HT1080 (cell line): Measurements from ENCODE around the gene BSPH1. TPM values are rescaled to one million over a fixed set of nuclear protein-coding genes. Genes with fewer than 3 reads are reported as not detected.
"Not testable (repeated sequence)": the region's sequence is repeated elsewhere in the genome, so short reads cannot be mapped to it uniquely, and the experiment has no call there.

ENCODE experiments used
- DNase-seq: peaks from one replicate; pipeline ENCODE4 v3.0.0-alpha.2; 2015; ENCODE audit warnings: low read depth
- polyA plus RNA-seq, 2 experiments: library from polyadenylated mRNA; depleted of rRNA; stranded (reverse); fragments of >200 nt; gene quantifications; 2 replicates each; pipeline ENCODE4 v1.2.3, GENCODE V29; 2015
- total RNA-seq: library from RNA; depleted of rRNA; stranded (reverse); fragments of >200 nt; shearing (Covaris generic); gene quantifications from 2 replicates; pipeline ENCODE4 v1.2.3, GENCODE V29; 2014; rRNA removed

Gene BSPH1, protein sequence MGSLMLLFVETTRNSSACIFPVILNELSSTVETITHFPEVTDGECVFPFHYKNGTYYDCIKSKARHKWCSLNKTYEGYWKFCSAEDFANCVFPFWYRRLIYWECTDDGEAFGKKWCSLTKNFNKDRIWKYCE
- total RNA-seq = not detected in 2 replicates
- not detected in 2 replicates for polyA plus RNA-seq (2015; cell fraction: cytosol; rRNA removed)
- polyA plus RNA-seq (2015; cell fraction: nucleus; rRNA removed) = not detected in 2 replicates

DNA sequence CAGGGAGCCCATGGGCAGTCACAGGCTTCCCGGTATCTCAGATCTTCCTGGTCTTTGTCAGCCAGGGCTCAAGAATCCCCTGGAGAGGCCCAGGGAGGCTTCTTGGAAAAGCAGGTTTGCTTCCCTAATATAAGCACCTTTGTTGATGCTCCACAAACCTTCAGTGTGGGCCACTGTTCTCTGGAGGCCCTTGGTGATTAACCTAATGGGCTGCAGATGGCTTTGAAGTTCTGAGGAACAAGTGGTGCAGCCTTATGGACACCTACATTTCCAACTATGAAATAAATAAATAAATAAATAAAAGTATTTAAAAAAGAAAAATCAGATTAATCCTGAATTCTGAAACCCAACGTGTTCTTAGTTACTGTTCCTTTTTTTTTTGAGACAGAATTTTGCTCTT, at the start of gene BSPH1:
Gene BSPH1, minus strand, starts transcription at position 101 of the 400 bp plus-strand sequence. Its CDS starts 89 bp downstream, at position 12.
- no peak for DNase-seq

GRCh38 chr19:48036765-48037164, 44.8 kb upstream of the BSPH1 start:
- no peak for DNase-seq

DNA sequence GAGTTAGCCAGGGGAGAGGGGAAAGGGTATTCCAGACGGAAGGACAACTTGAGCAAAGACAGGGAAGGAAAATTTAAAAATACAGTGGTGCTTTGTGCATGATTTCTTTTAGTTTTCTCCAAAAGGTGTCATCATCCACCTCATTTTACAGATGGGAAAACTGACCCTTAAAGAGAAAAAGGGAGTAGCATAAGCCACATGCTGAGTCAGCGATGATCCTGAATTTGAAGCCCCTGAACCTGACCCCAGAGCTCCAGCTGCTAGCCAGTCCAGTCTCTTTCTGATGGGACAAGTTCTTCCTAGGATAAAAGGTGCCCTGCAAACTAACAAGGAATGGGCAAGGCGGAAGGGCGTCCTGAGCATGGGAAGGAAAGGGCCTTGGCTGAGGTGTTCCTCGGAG, 41.6 kb upstream of the BSPH1 start:
- no peak for DNase-seq

- DNase-seq = no peak
Measured at GRCh38 chr19:48030073-48030472, 38.1 kb upstream of the BSPH1 start.

DNA sequence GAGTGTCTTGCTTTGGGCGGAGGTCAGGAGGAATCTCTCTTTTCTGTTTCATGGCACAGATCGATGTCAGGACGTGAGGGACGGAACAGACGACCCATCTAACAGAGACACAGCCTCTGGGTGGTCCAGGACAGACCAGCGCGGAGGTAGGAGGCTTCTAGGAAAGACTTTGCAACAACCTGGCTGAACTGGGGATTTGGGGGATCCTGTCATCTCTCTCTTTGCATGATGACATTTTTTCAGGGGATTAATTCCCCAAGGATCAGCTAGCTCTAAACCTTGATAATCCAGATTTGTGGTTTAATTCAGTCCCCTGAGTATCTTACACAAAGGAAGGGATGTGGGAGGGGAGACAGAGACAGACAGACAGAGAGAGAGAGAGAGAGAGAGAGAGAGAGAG, 37.5 kb upstream of the BSPH1 start:
- no peak for DNase-seq

DNA sequence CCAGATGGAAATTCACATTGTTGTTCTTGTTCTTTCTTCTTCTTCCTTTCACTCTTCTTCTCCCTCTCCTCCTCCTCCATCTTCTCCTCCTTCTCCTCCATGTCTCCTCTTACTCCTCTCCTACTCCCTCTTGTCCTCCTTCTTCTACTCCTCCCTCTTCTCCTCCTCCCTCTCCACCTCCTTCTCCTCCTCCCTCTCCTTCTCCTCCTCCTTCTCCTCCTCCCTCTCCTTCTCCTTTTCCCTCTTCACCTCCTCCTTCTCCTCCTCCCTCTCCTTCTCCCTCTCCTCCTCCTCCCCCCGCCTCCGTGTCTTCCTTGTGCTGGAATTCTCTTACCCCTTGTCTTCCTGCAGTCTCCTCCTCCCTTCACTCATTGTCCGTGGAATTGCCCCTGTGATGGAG, 33.5 kb upstream of the BSPH1 start:
- no peak for DNase-seq

DNA sequence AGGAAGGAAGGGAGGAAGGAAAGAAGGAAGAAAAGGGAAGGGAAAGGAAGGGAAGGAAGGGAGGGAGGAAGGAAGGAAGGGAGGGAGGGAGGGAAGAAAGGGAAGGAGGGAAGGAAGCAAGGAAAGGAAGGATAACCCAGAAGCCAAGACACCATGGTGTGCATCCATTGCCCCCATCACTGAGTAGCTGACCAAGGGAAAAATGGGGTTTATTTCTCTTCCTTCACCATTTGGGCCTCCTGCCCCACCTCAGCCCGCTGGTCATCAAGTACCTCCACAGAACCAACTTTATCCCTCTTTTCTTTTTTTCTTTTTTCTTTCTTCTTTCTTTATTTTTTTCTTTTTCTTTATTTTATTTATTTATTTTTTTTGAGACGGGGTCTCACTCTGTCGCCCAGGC, 31.5 kb upstream of the BSPH1 start:
- DNase-seq = no peak

- no peak for DNase-seq
Measured at GRCh38 chr19:48023011-48023410, 31.0 kb upstream of the BSPH1 start.

- no peak for DNase-seq
Measured at GRCh38 chr19:48020686-48021085, 28.7 kb upstream of the BSPH1 start.

- DNase-seq = no peak
Measured at GRCh38 chr19:48010932-48011758, 19.2 kb upstream of the BSPH1 start.

GRCh38 chr19:48006762-48007161, 14.8 kb upstream of the BSPH1 start:
- DNase-seq = peak; percentile 26

GRCh38 chr19:48004236-48004635, 12.3 kb upstream of the BSPH1 start:
- DNase-seq = no peak

DNA sequence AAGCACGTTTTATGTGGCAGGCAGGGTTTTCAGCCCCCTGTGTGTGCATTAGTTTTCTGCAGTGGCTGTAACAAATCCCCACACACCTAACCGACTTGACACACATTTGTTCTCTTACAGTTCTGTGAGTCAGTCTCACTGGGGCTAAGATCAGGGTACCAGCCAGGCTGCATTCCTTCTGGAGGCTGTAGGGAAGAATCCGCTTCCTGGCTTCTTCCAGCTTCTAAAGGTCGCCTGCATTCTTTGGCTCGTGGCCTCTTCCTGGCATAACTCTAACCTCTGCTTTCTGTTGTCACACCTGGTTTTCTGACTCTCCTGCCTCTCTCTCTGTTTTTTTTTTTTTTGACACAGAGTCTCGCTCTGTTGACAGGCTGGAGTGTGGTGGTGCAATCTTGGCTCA, 8.9 kb upstream of the BSPH1 start:
- no peak for DNase-seq

DNA sequence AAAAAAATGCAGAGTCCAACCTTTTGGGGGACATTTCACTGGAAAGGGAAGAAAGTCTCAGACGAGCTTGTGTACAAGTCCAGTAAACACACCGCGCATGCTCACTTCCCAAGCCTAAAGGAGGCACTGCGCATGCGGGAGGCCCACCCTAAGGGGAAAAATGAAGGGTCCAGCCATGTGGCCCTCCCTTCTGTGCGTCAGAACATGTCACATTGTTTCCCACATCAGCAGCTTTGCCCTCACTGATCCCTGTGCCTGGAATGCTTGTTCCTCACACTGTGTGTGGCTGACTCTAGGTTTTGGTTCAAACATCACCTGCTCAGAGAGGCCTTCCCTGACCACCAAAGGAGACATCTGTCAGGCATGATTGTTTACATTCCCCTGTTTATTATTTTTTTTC, 6.8 kb upstream of the BSPH1 start:
- no peak for DNase-seq

- no peak for DNase-seq
Measured at GRCh38 chr19:47996230-47996727, 4.3 kb upstream of the BSPH1 start.

- DNase-seq = no peak
Measured at GRCh38 chr19:47994209-47994802, 2.3 kb upstream of the BSPH1 start, which contains the start of gene ELSPBP1. Gene ELSPBP1, plus strand, starts transcription at chr19:47994632. Its CDS starts 14,036 bp downstream, at chr19:48008668.

- DNase-seq = no peak
Measured at GRCh38 chr19:47991191-47991808, 670 bp downstream of the BSPH1 start.

DNA sequence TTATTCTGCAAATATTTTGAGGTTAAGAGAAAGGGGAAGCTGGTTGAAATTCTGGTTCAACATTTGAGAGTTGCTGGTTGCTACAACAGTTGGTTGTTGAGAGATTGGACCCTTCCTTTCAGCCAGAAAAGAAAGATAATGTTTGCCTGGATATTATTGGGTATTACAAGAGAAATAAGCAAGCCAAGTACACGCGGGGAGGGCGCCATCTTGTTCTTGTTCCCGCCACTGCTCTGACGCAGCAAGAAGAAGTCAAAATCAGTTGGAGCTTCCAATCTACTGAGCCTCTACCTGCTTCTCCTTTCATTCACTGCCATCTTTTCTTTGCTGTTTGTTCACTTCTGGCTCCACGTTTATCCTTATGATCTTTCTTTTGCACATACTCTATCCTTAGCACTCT, 18.4 kb downstream of the BSPH1 start:
- DNase-seq = no peak

DNA sequence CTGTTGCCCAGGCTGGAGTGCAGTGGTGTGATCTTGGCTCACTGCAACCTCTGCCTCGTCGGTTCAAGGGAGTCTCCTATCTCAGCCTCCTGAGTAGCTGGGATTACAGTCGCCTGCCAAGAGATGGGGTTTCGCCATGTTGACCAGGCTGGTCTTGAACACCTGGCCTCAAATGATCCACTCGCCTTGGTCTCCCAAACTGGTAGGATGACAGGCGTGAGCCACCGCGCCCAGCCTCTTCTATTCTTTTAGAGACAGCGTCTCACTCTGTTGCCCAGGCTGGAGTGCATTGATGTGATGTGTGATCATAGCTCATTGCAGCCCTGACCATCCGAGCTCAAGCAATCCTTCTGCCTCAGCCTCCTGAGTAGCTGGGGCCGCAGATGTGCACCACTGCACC, 36.0 kb downstream of the BSPH1 start:
- not testable (repeated sequence) for DNase-seq

GRCh38 chr19:47952132-47952531, 39.8 kb downstream of the BSPH1 start:
- not testable (repeated sequence) for DNase-seq

DNA sequence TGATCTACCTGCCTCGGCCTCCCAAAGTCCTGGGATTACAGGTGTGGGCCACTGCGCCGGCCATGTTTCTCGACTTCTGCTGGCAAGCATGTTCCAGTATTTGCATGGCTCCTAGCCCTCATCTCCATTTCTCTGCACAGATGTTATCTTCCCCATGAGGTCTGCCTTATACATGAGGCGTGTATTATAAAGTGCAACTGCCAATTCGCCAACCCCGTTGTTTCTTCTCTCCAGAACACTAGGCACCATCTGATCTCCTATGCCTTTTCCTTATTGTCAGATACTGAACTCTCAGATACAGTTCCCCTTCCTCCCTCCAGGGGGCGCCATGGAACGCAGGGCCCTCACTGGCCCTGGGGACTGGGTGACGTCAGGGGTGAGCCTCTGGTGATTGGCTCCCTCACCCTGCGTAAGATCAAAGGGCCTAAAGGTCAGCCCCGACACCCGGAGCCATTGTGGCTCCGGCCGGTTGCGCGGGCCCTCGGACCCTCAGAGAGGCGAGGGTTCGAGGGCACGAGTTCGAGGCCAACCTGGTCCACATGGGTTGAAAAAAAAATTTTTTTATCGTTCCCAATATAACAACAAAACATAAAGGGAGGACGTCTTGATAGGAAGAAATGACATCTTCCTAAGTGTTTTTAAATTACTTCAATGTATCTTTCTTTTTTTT, 42.0 kb downstream of the BSPH1 start:
- DNase-seq = not testable (repeated sequence)
